ENCODE results near the gene CEP85L.

Gene CEP85L

DNA sequence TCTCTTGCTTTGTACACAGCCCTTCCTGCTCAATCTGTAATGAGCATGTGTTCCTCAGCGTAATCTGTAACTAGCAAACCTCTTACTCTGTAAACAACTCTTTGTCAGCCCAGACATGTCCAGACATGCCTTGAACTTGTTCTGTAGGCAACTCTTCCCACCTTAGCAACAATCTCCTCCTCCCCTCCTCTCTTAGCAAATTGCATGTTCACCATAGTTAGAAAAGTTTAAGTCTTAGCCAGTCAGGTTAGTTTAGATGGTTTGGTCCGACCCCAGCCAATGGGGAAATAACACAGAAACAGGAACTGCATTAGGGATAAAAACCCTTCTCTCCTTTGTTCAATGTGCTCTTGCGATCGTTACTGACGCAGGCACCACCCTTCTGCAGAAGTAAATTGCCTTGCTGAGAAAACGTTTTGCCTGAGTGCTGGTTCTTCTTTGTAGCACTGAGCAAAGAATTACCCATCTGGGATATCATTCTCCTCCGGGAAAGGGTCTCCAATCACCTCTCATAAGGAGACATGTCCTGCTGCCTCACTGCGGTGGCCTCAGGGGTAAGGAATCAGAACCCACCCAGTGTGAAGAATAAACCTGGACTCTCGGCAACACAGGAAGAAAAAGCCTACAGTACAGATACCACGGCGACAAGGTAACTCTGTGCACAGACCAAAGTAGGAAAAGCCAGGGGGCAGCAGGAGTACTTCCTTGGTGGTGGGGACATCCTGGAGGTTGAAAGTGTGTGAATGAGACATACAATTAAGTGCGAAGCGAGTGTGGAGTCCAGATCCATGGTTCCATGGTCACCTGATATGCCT, 77.1 kb downstream of the CEP85L start:
- FAIRE-seq: no peak

DNA sequence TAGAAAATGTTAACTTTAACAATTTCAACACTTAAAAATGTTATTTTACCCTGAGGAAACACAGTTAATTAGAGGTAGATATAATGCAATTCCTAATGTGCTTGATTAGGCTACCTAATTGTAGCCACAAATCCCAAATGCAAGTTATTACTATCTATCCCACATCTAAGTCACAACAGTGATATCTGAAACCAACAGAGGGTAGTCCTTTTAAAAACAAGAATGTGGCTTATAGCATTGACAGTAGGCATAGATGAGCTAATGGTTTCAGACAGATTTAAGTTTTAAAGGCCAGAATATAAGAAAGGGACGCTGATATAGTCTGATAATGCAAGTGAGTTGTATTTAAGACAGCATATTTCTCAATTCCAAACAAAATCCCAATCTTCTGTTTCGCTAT, 80.3 kb downstream of the CEP85L start:
- FAIRE-seq: no peak

DNA sequence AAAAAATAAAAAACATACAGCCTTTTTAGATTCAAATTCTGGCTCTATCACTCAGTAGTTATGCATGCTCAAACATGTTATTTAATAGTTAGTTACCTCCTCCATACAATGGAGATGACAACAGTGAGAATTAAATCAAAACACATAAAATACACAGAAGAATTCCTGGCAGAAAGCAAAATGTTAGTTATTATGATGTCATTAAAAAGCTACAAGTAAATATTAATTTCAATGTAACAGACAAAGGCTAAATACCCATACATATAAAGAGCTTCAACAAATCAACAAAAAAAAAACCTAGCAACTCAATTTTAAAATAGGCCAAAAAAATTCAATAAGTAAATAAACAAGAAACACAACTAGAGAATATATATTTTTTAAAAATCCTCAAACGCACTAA, 81.9 kb downstream of the CEP85L start:
- no peak for FAIRE-seq

DNA sequence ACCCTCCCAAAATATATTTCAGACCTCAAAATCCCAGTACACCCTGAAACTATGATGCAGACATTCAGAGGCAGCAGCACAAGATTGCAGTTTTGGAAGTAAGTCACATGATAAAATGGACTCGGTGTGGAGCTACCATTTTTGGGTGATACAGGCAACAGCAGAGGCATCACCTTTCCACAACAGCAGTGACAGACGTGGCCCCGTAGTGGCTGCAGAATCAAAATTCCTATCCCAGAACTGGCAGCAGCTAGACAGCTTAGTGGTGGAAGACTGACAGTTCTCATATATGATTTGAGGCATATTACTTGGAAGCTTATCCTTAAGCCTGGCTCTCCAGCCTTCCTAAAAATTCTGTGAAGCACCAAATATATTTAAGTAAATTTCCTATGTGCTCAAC, 83.4 kb downstream of the CEP85L start:
- no peak for FAIRE-seq

DNA sequence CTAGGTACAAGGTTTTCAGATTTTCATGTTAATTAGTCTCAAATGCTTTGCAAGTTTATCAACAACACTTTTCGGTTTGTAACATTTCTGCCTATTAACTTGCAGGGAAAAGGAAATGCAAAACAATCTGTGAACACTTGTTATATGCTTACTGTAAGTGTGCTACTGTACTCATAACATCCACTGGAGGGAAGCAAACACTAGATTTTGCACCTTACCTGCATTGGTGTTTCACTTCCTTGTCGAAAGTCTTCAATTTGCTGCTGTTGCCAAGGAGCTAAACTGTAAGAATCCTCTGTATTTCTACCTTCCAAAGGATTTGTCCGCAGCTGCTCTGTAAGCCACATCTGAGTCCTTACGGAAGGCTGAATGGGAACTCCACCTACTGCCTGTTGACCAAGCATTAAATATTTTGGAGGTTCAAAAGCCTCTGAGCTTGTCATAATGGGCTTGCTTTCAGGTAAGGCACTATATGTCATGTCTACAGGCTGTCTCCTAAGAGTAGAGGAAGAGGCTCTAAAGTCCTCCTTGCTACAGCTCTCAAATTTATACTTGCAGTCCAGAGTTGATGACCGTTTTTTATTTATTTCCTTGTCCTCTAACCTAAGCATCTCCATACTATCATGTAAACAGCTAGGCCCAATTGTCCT, 86.0 kb downstream of the CEP85L start:
- FAIRE-seq: no peak

DNA sequence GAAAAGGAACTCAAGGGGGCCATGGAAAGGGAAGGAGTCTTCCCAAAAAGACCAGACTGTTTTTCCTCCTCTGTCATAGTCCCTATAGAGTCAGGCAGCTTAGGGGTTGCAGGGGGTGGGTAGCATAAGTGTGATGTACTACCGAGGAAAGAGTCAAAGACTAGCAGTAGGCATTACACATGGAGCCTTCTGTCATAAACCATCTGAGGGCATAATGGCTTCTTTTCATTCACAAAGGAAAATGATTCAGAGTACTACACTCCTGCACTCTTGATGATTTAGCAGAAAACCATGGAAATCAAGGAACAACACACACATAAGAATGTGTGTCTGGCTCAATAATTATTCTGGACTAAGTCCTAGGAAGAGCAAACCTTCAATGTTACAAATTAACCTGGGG, 88.4 kb downstream of the CEP85L start:
- FAIRE-seq: no peak

DNA sequence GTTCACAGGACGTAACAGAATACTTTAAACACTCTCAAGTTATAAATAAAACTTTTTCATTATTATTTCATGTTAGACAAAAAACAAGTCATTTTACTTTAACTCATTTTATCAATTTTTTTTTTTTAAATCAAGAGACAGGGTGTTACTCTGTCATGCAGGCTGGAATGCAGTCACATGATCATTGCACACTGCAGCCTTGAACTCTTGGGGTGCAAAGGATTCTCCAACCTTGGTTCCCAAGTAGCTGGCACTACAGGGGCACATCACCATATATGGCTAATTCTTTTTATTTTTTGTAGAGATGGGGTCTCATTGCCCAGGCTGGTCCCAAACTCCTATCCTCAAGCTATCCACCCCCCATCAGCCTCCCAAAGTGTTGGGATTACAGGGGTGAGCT, 89.1 kb downstream of the CEP85L start:
- FAIRE-seq: no peak

DNA sequence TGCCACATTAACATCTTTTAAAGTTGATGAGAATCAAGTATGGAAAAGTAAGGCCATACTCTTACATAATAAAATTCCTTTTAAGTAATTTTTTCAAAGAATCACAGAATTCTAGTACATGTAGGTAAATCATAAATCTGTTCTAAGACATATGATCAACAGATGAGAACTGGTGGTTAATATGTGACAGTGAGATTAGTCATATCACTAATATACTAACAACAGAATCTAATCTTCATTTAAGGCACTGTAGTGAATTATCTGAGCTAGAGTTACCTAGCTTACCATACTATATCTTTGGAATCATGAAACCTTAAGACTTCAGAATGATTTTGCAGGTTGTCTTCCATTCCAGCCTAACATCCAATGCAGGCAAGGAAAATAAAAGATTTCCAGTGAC, 91.7 kb downstream of the CEP85L start:
- no peak for FAIRE-seq

DNA sequence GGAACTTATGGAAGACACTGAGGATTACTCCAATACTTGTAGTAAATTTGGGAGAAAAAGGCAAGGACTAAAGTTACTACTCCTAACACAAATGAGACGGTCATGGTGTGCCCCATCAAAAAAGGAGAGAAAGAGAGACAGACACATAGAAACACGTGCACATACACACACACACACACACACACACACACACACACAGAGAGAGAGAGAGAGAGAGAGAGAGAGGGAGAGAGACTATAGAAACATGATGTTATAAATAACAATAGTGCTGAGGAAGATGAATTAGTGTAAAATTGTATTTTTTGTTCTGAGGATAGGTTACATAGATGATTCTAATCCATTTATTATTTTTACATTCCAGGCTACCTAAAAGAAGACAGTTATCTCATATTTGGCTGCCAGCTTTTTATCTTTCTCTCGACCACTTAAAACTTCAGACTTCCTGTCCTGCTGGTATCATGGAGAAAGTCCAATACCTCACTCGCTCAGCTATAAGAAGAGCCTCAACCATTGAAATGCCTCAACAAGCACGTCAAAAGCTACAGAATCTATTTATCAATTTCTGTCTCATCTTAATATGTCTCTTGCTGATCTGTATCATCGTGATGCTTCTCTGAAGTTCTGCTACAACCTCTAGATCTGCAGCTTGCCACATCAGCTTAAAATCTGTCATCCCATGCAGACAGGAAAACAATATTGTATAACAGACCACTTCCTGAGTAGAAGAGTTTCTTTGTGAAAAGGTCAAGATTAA, 92.8 kb downstream of the CEP85L start:
- FAIRE-seq: no peak

DNA sequence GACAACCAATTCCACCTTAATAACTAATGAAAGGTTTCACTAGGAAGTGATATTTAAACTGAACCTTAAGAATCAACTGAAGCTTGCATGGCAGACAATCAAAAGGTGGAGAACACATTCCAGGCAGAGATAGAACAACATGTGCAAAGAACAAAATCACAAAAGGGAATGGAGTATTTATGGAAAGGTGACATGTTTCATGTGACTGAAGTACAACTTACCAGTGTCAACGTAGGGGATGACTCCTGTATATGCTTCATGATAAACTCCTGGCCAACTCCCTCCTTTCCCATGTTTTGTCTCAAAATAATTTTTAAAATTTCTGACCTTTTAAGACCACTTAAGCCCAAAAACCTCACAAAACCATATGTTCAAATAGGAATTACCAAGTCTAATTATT, 96.7 kb downstream of the CEP85L start:
- no peak for FAIRE-seq

DNA sequence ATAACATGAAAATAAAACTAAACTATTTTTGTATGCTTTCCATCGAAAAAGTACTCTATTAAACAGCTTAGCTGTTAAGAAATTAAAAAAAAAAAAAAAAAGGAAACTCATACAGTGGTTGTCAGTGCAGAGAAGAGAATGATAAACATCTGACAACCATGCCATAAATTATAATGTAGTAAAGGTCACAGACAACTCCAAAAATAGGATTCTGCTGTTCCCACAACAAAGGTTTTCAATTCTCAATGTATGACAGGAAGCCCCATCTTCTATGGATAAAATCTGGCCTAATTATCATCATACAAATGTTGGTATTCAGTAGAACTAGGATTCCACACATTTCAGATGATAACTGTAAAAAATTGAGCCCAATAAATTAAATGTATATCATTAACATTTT, 98.3 kb downstream of the CEP85L start:
- FAIRE-seq: no peak

DNA sequence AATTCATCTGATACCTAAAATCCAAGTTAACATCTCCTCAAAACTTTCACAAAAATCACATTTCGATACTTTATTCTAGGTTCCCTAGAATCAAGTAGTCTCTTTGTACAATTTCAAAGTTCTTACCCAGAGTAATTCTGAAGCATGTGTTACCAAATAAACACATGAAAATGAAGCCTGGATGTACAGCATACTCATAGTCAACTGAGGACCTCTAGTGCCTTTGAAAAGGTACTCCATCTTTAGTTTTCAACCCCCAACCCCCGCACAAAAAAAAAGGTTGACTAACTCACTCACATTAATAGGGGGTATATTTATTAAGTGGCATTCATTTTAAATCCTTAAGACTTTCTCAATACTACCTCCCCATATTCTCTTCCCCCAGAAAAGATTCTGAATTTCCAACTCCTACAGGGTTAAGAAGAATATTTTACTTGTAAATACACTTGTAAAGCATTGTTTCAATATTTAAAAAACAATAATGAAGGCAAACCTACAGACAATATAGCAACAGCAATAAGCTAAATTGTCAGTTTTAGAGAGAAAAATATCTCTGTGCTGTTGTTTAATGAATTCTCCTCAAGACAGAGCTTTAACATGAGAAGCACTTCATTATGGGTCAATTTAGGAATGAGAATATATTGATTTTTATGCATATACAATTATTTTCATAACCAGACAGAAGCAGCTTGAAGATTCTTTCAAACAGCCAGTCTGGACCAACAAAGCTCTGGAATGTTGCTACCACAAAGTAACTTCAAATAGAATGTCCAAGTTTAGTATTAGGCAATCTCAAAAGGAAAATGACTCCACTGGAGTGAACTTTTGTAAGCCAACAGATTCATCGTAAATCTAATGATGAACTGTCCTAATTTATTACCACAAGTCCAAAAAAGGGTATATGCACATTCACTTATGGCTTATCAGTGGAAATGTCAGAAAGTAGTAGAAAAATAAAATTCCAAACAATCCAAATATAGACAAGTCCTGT, 100.0 kb downstream of the CEP85L start:
- FAIRE-seq: peak; percentile 45

DNA sequence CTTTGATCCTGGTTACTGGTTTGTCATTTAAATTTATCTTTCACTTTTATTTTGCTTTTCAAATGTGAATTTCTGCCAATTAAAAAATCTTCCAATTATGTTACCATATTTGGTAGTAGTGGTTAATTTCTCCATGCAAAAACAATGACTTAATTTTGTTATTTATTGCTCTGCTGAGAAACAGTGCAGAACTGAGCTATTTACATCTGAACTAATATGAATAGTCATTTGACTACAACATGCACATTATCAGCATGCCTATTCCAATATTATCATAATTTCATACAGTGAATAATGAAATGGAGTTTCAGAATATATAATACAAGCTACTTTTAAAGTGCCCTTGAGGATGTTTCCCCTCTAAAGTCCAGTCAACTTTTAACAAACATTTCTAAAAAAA, 102.8 kb downstream of the CEP85L start:
- peak; percentile 55 for FAIRE-seq

DNA sequence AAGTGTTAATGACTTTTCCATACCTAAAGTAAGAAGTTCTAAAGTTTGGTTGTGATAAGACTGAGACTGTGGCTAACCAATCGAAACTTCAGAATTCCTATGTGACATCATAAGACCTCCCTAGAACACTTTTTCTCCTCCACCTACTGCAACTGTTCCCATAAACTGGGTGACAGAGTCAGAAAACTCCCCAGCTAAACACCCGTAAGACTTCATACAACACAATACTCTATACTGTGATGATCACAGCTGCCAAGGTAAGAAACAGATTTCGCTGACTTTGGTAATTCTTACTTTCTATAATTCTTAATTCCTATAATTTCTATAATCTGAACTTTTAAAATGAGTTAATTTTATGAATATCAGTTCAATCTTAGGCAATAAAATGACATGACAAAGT, 103.3 kb downstream of the CEP85L start, which contains the start of gene PLN:
PLN (plus strand) TSS at position 161 of the 400 bp plus-strand sequence. CDS start 10,626 bp downstream, outside the sequence.
- no peak for FAIRE-seq

DNA sequence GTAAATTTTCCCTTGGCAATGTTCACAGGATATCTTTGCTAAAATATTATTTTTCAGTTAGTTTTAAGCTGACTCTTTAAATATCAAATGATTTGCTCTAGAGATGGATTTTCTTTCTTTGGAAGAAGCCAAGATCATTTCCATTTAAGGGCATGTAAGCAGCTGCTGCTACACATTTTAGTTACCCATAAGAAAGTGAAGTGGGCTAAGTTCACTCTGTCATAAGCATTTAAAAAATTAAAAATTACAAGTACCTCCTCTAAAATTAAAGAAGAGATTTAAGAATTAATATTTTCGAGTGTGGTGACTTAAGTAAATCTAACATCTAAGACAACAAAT, 104.5 kb downstream of the CEP85L start:
- no peak for FAIRE-seq

DNA sequence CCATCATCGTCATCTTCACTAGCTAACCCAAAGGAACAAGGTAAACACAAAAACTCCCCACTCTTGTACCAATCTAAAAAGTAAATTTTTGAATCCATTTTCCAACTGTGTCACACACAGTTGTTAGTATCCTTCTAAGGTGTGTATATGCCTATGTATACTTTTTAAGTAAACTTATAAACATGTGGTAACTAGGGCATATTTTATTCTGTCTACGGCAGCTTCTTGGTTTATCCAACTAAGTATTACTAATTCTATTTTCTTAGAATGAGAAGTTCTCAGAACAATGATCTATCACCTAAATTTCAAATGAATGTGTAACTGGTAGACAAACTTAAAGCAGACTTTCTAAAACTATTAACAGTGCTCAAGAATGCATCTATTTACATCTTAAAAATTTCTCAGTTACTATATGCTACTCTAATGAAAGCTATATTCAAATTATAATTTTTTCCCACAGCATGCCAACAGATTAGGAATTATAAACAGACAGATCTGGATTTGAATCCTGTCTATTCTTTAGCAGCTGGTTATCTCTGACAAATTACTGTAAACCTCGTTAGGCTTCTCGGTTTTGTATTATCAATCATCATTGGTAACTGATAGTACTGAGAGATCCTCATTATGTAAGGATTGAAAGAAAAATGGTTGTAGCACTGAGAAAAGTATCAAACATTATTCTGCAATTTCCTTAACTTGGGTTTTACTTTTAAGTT, 105.1 kb downstream of the CEP85L start:
- FAIRE-seq: no peak

DNA sequence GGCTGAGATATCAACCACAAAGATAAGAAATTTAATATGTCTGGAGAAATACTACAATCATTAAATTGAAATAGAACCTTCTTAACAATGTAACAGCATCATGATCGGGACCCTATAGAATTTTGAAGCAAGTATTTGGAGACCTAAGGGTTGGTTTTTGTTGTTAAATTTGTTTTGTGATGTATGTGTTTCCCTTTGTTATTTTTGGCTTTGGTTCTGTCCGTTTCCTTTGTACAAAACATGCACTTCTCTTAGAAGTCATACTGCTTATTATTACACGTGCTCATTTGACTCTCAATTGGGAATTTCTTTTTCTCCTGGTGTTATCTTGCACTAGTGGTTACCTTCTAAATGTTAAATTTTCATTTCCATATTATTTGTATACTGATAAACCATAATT, 107.3 kb downstream of the CEP85L start:
- no peak for FAIRE-seq

DNA sequence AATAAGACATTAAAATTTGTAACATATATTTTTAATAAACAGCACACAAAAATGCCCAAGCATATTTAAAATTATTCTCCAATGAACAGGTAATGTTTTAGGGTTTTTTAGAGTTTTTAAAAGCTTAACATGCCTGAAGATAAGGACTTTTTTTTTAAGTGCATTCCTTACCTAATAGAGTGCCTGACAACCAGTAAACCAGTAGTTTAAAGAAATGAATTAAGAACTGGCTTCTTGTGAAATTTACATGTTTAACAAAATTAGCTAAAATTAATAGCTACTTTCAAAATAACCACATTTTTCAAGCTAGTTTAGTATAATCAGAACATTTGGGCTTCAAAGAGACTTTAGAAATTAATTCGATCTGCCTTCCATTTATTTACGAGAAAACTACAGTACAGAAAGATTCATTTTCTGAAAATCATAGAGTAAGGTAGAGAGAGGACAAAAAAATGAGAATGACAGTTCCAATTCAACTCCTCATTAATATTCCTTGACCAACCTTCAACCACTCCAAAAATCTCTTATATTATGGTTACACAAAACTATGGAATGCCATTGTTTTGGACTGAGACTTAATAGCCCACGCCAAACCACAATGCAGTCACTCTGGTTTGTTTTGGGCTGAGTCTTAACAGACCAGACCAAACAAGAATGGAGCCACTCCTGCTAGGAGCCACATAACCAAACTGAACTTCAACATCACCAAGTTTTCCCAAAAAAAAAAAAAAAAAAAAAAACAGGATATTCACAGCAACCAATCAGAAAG, 109.0 kb downstream of the CEP85L start:
- FAIRE-seq: no peak

DNA sequence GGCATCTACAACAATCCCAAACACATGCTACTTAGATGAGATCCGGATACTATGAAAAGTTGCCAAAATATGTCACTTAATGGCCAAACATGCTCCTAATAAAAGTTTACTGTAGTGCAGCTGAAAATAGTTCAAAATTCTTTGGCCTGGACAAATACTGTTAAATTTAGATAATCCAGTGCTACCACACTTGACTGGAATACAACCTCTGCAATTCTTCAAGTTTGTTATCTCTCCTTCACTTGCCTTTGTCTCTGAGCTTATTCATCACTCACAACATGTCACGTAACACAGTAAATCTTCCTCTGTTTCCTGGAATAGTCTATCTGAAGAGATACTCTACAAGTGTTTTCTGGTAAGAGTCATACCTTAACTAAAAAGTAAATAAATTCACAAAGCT, 113.8 kb downstream of the CEP85L start:
- no peak for FAIRE-seq

DNA sequence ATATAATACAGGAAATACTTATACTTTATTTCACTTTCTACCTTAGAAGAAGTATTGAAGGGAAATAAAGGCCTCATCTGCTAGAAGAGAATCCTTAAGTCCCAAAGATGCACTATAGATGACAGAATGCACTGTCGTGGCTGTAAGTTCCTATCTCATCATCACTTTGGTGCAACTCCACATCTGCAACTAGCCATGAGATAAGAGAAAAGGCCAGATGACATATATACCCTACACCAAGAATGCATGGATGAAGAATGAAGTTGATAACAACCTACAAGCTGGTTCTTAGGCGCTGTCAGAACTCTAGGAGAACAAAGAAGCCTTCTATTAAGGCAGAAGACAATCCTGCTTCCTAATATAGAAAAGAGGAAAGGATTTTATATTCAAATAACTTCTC, 114.9 kb downstream of the CEP85L start:
- no peak for FAIRE-seq
